OCI-LY7 (cell line): ENCODE results near the gene IRS1.

ENCODE experiments used
- EZH2phosphoT487 ChIP-seq: fragments of 200-600 bp; sonication (generic); IDR thresholded peaks from 2 replicates; pipeline ENCODE4 v1.6.1; 2018; ENCODE audit warnings: low read depth, borderline replicate concordance, mild to moderate bottlenecking, mixed run types, antibody characterized with exemption, low read length, moderate library complexity, mixed read lengths
- TF ChIP-seq, protein P1 (sequence below): fragments of 200-600 bp; sonication (generic); conservative IDR thresholded peaks from 2 replicates; pipeline ENCODE4 v1.5.1; 2014; ENCODE audit warnings: mild to moderate bottlenecking, antibody characterized with exemption, low read length, moderate library complexity, mixed read lengths

- TF ChIP-seq, protein P1, sequence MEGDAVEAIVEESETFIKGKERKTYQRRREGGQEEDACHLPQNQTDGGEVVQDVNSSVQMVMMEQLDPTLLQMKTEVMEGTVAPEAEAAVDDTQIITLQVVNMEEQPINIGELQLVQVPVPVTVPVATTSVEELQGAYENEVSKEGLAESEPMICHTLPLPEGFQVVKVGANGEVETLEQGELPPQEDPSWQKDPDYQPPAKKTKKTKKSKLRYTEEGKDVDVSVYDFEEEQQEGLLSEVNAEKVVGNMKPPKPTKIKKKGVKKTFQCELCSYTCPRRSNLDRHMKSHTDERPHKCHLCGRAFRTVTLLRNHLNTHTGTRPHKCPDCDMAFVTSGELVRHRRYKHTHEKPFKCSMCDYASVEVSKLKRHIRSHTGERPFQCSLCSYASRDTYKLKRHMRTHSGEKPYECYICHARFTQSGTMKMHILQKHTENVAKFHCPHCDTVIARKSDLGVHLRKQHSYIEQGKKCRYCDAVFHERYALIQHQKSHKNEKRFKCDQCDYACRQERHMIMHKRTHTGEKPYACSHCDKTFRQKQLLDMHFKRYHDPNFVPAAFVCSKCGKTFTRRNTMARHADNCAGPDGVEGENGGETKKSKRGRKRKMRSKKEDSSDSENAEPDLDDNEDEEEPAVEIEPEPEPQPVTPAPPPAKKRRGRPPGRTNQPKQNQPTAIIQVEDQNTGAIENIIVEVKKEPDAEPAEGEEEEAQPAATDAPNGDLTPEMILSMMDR: no peak
- no peak for TF ChIP-seq EZH2phosphoT487
Observed at GRCh38 chr2:226747288-226747687, 52.3 kb downstream of the IRS1 start.
